Stimulated activated CD4-positive, alpha-beta T cell treated with anti-CD3 and anti-CD28 coated beads, Interleukin-4, amount 100 ng/mL, for 24 hours (primary cell): ENCODE data around the gene RAB13.
"Not testable (repeated sequence)": the region's sequence is repeated elsewhere in the genome, so short reads cannot be mapped to it uniquely, and the experiment has no call there.

ENCODE experiments used
- DNase-seq: peaks from one replicate; pipeline ENCODE4 v3.0.0-alpha.2; 2020

RAB13 gene

DNA sequence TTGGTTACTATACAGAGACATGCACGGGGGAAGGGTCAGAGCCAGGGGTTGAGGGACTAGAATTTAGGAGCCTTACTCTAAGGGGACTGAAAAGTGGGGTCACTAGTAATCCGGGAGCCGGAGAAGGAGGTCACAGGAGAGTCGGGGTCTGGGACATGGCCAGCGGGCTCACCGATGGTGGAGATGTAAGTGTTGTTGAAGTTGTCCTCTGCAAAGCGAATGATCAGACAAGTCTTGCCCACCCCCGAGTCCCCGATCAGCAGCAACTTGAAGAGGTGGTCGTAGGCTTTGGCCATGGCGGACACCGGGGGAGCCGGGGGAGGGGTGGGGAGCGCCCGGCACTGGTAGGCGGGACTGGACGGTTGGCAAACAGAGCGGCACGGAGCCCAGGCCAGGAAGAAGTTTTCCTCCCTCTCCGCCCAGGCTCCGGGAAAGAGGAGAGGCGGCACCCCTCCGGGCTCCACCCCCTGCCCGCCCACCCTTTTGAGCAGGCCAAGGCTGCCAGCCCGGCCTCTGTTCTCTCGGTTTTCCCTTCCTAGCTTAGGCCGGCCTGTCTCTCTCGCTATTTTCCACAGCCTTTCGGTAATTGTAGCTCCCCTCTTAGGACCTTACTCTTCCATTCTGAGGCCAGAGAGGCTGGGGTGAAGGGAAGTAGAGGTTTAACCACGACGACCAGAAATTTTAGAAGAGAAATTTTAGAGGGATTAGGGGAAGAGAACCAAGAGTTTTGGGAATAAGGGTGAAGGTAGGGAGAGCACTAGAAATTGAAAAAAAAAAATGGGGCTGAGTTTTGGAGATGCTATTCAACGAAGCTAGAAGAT lies at the start of gene RAB13:
Gene RAB13, minus strand, starts transcription at position 399 of the 821 bp plus-strand sequence. Its CDS starts 103 bp downstream, at position 296.
- DNase-seq = no peak

DNA sequence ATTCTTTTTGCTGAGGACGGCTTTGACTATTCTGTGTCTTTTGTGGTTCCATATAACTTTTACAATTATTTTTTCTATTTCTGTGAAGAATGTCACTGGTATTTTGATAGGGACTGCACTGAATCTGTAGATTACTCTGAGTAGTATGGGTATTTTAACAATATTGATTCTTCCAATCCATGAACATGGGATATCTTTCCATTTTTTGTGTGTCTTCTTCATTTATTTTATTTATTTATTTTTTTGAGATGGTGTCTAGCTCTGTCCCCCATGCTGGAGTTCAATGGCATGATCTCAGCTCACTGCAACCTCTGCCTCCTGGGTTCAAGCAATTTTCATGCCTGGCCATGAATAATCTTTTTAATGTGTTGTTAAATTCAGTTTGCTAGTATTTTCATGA lies 47.6 kb upstream of the RAB13 start:
- not testable (repeated sequence) for DNase-seq

DNA sequence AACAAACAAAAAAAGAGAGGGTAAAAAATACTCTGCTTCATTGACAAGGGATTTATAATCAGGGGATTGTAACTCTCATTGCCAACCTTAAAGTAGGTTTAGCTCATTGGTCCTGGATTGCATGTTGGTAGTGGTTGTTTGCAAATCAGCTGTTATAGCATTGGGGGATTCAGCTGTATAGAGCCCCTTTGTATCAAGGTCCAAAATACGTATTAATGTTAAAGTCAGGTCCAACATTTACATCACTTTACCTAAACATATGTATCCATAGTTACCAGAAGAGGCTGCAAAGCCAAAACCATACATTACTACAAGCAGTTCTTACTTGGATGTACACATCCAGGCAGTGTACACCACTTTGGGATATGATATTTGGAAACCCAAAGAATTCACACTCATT lies 33.8 kb upstream of the RAB13 start:
- no peak for DNase-seq

DNA sequence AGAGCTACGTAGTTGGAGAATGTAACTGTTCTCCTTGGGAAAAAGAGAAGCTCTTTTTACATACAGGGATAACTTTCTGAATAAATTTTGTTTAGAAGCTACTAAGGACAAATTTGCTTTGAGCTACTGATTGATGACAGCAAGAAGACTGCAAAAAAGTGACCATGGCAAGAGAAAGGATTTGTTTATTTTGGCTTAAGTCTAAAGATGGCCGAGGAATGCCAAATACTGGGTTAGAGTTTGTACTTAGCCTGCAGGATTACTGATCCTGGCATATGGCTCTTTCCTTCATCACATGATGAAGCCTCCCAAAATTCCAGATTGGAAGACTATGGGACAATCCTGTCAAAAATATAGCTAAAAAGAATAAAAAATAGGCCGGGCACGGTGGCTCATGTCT lies 33.1 kb upstream of the RAB13 start:
- no peak for DNase-seq

DNA sequence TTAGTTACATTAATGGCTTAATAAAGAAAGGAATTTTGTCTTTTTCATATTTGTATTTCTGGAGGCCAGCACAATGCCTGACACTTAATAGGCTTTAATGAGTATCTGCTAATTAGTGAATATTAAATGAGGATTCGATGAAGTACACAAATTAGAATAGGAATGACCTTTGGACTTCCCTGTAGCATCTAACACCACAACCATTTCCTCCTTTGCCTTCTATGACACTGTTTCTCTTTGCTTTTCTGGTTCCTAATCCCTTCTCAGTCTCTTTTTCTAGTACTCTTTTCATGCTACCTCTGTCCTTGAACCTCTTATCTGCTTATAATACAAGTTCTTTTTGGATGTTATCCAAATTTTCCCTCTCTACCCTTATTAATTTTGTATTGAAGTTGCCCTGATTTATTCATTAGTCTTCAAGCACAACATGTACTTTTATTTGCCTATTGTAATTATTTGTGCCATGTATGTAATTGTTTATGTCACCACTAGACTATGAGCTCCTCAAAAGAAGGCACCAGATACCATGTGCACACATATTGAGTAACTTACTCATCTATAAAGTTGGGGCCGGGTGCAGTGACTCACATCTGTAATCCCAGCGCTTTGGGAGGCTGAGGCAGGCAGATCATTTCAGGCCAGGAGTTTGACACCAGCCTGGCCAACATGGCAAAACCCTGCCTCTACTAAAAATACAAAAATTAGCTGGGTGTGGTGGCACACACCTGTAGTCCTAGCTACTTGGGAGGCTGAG lies 28.2 kb upstream of the RAB13 start:
- DNase-seq = no peak

DNA sequence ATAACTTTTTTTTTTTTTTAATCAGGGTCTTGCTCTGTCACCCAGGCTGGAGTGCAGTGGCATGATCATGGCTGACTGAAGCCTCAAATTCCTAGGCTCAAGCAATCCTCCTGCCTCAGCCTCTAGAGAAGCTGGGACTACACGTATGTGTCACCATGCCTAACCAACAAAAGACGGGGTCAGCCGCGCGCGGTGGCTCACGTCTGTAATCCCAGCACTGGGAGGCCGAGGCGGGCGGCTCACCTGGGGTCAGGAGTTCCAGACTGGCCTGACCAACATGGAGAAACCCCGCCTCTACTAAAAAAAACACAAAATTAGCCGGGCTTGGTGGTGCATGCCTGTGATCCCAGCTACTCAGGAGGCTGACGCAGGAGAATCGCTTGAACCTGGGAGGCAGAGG lies 26.4 kb upstream of the RAB13 start:
- not testable (repeated sequence) for DNase-seq

DNA sequence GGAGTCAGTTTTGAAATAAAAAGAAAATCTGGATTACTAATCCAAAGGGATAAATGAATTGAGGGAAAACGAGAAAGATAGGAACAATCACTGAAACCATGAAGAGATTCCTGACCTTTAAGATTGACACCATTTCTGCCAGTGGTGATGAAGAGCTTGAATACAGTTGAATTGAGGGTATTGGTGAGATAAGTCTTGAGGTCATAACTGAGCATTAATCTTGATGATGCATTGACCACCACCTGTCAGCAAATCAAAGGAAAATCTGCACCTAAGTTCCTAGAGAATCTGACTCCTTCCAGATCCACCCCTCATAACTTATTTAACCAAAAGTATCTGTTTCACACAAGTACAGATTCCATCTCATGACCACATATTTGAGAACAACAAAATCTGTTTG lies 26.0 kb upstream of the RAB13 start:
- DNase-seq = no peak

DNA sequence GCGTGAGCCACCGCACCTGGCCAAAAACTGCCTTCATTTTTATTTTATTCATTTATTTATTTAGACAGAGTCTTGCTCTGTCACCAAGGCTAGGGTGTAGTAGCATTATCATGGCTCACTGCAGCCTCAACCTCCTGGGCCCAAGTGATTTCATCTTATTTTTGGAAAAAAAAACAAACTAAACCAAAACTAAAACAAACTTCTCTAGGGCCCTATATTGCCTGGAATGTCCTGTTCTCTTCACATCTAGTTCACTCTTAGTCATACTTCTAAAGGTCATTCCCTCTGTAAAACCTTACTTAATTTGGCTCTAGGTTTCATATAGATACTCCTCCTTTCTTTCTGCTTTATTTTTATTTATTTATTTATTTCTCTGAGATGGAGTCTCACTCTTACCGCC lies 20.0 kb upstream of the RAB13 start:
- no peak for DNase-seq

DNA sequence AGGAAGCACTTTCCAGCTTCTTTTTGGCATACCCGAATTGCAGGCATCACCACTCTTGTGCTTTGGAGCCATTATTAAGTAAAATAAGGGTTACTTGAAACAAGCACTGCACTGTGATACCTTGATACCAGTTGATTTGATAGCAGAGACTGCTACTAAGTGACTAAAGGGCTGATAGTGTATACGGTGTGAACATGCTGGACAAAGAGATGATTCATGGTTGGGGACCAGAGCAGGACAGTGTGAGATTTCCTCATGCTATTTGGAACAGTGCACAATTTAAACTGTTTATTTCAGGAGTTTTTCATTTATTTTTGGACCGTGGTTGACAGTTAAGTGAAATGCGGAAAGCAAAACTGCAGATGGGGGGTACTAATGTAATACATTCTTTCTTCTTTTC lies 14.3 kb upstream of the RAB13 start:
- no peak for DNase-seq

DNA sequence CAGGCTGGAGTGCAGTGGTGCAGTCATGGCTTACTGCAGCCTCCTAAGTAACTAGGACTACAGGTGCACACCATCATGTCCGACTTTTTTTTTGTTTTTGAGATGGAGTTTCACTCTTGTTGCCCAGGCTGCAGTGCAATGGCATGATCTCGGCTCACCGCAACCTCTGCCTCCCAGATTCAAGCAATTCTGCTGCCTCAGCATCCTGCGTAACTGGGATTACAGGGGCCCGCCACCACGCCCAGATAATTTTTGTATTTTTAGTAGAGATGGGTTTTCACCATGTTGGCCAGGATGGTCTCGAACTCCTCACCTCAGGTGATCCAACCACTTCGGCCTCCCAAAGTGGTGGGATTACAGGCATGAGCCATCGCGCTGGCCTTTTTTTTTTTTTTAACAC lies 10.7 kb upstream of the RAB13 start:
- DNase-seq = not testable (repeated sequence)

DNA sequence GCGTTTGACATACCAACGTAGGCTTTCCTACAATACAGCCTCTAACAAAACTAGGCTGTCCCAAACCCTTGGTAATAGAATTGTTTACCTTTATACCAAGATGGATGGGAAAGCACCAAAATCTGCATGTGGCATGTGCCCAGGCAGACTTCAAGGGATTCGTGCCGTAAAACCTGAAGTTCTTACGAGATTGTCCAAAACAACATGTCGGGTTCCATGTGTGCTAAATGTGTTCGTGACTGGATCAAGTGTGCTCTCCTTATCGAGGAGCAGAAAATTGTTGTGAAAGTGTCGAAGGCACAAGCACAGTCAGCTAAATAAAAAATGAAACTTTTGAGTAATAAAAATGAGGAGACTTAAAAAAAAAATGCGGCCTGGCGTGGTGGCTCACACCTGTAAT lies 9.5 kb upstream of the RAB13 start:
- DNase-seq = no peak

DNA sequence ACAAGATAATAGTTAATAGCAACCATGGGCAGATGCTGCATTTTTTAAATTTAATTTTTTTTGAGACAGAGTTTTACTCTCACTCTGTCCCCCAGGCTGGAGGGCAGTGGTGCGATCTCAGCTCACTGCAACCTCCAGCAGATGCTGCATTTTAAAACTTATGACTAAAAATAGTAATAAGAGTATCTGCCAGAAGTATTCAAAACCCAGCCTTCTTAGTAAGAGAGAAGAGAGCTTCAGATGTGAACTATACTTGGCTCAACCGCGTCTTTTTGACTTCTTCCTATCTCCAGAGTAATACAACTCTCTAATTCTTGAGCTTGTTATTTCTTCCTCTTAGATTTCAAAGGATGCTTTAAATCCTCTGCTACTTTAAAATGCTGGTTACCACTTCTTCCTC lies 9.1 kb upstream of the RAB13 start:
- DNase-seq = no peak

DNA sequence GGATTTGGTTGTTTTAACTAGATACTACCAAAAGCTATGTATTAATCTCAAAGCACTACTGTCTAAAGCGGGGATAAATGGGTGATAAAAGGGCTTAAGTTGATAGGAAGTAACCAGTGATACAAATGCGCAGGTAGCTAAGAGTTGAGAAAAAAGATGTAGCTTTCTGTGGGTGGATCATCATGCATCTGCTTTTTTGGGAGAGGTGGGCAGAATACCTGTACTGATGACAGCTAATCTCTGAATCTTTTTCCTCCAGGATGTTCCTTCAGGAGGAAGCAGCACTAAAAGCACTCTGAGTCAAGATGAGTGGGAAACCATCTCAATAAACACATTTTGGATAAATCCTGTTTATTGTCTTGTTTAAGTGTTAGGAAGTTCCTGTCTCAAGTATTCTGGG lies 5.7 kb upstream of the RAB13 start:
- DNase-seq = no peak

DNA sequence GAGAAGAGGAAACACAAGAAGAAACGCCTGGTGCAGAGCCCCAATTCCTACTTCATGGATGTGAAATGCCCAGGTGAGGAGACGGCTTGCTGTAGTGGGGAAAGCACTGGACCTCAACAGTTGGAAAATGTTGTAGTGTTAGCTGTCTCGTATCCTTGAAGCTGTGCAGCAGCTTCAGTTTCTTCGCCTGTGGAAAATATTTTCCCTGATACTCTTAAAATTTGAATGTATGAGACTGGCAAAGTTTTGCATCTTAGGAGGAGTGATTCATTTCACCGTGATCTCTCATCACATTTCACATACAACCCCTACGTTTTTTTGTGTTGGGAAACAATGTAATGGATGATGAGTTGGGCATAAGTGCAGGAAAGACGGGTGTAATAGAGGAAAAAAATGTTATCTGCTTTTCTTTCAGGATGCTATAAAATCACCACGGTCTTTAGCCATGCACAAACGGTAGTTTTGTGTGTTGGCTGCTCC lies 5.1 kb upstream of the RAB13 start:
- no peak for DNase-seq

DNA sequence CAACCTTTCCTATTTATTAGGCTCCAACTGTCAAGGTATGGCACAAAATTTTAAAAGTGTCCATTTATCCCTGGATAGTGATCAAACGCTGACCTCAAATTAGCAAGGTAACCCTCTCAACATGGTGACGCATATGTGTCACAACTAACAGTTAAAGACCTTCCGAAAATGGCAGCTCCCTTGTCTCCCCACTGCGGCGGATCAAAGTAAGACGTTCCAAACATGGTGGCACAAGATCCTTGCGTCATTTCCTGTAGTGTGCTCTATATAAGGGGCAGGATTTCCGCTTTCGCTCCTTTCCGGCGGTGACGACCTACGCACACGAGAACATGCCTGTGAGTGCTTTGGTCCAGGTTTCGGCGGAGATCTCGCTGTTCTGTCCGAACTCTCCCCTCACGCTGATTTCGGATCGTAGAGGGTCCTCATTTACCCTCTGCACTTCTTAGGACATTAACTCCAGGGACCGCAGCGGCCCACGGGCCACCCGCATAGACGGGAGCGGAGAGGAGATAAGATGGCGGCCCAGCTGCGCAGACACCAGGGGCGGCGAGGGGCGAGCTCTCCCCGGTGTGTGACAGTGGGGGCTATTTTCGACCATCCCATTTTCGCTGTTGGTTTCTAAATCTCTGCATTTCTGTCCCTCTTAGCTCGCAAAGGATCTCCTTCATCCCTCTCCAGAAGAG lies 4.5 kb upstream of the RAB13 start, which contains the start of gene RPS27:
Gene RPS27, plus strand, starts transcription at position 295 of the 683 bp plus-strand sequence. Its CDS starts 35 bp downstream, at position 330.
- DNase-seq = peak; percentile 91

DNA sequence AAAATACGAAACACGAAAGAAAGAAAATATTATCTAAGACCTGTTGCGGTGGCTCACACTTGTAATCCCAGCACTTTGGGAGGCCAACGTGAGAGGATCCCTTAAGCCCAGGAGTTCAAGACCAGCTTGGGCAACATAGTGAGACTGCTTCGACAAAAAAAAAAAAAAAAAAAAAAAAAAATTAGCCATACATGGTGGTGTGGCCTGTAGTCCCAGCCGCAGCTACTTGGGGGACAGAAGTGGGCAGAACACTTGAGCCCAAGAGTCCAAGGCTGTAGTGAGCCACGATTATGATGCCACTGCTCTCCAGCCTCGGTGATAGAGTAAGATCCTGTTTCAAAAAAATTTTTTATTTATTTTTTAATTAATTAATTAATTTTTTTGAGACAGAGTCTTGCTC lies 1.5 kb upstream of the RAB13 start:
- DNase-seq = no peak

DNA sequence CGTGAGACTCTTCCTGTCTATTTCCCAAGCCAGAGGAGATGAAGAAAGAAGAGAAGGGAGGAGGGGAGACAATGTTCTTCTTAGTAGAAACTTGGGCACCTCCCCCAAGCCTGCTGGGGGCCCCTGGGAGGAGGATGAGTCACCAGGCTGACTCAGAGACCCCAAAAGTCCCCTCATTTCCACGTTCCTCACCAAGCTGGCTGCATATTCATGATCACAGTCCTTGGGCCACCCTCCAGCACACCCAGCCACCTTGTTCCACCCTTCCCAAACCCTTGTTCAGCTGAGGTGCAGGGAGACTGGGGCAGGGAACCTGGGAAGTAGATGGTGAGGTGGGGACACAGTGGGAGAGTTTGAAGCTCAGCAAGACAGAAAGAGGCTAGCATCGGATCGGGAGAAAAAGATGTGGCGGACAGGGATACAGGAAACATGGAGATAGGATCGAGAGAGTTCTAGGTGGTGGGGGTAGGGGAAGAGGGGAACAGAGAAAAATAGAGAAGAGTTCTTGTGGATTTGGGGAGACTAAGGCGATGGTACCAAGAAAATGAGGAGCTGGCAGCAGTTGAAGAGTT lies 712 bp downstream of the RAB13 start:
- peak; percentile 65 for DNase-seq

DNA sequence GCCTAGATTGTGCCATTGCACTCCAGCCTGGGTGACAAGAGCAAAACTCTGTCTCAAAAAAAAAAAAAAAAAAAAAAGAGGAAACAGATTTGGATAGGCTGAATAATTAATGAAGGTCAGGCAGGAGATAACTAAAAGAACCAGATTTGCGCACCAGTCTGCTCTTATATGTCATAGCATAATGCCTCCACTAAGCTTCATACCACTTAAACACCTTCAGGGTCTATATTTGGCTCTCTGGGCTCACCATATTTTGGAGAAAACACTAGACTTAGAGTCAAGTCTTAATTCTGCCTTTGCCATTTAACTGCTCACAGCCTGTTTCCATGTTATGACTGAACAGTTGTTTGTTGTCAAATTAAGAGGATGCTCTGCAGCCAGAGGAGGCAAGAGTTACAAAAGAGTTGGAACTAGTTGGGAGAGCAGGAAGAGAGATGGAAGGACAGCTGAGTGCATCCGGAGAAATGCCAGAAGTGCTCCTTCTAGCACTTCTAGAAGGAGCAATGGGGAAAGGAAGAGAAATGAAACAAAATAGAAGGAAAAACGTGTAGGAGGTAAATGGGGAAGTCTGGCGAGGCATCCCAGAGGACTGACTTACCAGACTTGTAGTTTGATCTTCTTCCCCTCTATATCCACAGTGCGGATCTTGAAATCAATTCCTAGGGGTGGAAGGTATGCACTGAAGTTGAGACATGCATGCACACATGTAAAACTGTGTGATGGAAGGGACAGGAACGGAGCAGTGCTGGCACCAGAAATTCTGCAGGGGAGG lies 1.8 kb downstream of the RAB13 start:
- no peak for DNase-seq

DNA sequence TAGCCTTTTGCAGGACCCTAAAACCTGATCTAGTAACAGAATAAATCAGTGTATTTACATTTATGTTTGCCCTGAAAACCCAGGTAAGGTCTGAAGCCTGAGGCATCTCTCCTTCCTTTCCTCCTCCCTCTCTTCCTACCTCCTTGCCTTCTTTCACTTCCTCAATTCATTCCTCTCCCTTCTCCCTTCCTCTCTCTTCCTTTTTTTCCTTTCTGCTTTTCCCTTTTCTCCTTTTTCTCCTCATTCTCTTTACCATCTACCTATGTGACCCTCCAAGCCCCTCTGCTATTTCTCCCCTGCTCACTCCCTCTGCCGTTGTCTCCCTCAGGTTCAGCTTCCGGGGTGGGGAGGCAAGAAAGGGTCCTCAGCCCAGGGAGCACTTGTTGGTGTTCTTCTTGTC lies 4.4 kb downstream of the RAB13 start:
- not testable (repeated sequence) for DNase-seq

DNA sequence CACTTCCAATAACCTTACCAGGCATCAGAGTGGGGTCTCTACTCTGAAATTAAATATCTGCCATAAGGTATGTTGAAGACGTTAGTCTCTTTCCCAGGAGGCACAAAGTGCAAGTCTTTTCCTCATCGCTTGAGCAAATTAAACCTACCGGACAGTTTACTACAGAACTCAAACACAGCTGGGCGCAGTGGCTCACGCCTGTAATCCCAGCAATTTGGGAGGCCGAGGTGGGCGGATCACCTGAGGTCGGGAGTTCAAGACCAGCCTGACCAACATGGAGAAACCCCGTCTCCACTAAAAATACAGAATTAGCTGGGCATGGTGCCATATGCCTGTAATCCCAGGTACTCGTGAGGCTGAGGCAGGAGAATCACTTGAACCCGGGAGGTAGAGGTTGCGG lies 7.0 kb downstream of the RAB13 start:
- not testable (repeated sequence) for DNase-seq

DNA sequence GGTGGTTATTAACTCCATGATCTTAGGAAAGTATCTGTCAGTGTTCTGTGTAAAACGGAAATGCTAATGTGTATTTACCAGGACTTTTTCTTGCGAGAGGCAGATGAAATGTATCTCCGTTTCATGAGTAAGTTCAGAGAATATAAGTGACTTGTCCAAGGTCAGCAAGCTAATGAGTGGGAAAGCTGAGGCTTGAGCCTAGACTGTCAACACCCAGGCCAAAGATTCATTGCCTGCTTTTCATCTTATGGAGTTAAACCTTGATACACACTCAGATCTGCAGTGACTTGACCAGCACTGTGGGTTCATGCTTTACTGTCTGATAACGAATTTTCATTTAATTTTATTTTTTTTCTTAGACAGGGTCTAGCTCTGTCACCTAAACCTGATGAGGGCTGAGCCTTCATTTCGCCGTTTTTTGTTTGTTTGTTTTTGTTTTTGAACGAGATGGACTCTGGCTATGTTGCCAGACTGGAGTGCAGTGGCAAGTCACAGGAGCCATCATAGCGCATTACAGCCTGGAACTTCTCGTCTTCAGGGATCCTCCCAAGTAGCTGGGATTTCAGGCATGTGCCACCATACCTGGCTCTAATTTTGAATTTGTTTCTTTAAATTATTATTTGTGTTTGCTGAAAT lies 7.7 kb downstream of the RAB13 start:
- no peak for DNase-seq
